Skeletal muscle tissue (tissue), 4 donors: ENCODE data around the gene CCNDBP1. TPM values are rescaled to one million over a fixed set of nuclear protein-coding genes. Genes with fewer than 3 reads are reported as not detected.

Experiments
- H3K27ac ChIP-seq: one replicate; pipeline ENCODE4 v1.7.0; 2013; ENCODE audit warnings: mild to moderate bottlenecking, low read depth, low read length, inconsistent platforms
- H3K27me3 ChIP-seq, 3 donors: one replicate each; pipeline ENCODE4 v1.7.0; 2013; ENCODE audit warnings: low read length in 3 of 3; ENCODE audit not compliant: control insufficient read depth in 3 of 3, insufficient read depth in 3 of 3
- H3K36me3 ChIP-seq, 3 donors: one replicate each; pipeline ENCODE4 v1.7.0; 2013; ENCODE audit warnings: low read length in 3 of 3; ENCODE audit not compliant: control insufficient read depth in 3 of 3, insufficient read depth in 3 of 3
- H3K4me1 ChIP-seq, 3 donors: one replicate each; pipeline ENCODE4 v1.7.0; 2013; ENCODE audit warnings: low read length in 3 of 3, mild to moderate bottlenecking in 3 of 3; ENCODE audit not compliant: control insufficient read depth in 3 of 3, insufficient read depth in 3 of 3
- H3K4me3 ChIP-seq, 3 donors: one replicate each; pipeline ENCODE4 v1.7.0; 2013; ENCODE audit warnings: low read length in 3 of 3
- H3K9ac ChIP-seq, 3 donors: one replicate each; pipeline ENCODE4 v1.7.0; 2013; ENCODE audit warnings: low read length in 3 of 3, mild to moderate bottlenecking in 3 of 3, moderate library complexity in 2 of 3, low read depth in 1 of 3
- H3K9me3 ChIP-seq, 3 donors: one replicate each; pipeline ENCODE4 v1.7.0; 2013; ENCODE audit warnings: low read length in 3 of 3; ENCODE audit not compliant: control insufficient read depth in 3 of 3
- total RNA-seq: library from RNA; depleted of rRNA; stranded (reverse); fragments of >200 nt; gene quantifications from one replicate; pipeline ENCODE4 v1.2.3, GENCODE V29; 2014
- donor health status: Osteomylitis.

CCNDBP1 gene
- total RNA-seq, 1 donor from 2014 or later: 45.4 TPM

GRCh38 chr15:43206054-43206453 lies 20.9 kb downstream of the CCNDBP1 start:
- H3K27me3 ChIP-seq: peaks cover 0 to 21% (median 21%) of the 10 kb centered on the region in 3 donors

DNA sequence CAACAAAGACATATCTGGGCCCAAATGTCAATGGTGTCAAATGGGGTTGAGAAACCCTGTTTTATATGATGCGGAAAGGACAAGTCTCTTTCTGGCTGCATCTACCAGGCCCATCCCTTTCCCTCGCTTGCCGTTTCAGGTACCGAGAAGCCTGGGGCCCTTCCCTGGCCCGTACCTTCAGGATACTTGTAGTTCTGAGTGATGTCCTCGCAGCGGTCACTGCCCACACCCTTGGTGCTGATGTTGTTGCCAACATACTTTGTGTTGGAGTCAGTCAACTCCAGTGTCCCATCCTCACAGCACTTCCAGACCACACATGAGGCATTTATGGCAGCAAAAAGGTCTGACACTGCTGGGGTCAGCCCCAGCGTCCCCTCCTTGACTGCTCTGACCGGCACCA lies 21.8 kb downstream of the CCNDBP1 start:
- Histone ChIP-seq H3K36me3 (no peaks in the 10 kb centered on the region), H3K9ac (no peak overlapping the region), H3K27me3 (peaks cover 0 to 26% (median 21%) of the 10 kb centered on the region in 3 donors)

More at GRCh38 chr15:43206054-43206453, 20.9 kb downstream of the CCNDBP1 start:
- Histone ChIP-seq H3K4me3 (no peak overlapping the region), H3K9ac (no peak overlapping the region), H3K27ac (no peak overlapping the region), H3K36me3 (no peaks in the 10 kb centered on the region), H3K4me1 (peaks cover 0 to 7% (median 5%) of the 10 kb centered on the region in 3 donors), H3K9me3 (no peaks in the 10 kb centered on the region)

DNA sequence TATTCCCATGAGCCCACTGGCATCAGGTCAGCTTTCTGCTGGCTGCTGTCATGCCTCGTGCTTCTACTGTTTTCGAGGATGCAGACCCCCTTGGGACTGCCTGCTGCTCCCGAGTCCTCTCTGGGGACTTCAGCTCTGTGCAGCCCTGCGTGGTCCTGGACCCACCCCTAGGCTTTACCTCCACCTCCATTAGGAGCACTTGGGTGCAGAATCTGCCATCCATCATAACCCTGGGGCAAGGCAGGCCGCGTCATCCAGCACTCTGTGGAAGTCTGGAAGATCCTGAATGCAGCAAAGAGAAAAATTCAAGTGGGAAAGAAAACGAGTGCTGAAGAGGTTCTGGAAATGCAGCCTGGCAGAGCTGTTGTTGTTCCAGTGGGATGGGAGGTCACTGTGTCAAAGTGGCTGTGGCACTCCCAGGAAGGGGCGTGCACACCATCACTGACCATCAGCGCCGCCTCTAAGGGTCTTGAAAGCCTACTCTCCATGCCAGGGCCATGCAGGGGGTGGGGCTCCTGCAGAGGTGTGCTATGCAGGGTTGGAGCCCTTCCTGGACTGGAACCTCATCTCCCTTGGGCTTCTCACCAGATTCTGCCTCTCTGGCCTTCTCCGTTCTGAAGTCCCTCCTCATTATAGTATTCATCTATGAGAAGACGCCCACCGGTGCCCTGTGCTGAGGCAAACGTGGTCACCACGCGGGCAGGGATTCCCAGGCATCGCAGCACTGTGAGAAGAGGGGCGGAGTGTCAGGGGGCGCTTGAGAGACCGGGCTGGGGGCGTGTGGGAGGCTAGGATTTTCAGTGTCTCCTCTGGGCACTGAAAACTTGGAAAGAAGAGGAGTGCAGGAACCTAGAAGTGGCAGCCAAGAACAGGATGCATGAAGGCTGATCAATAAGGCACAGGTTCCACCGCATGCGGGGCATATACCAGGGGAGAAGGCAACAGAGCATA lies 23.1 kb downstream of the CCNDBP1 start:
- Histone ChIP-seq H3K27me3 (peaks cover 0 to 26% (median 21%) of the 10 kb centered on the region in 3 donors), H3K9ac (no peak overlapping the region), H3K9me3 (no peaks in the 10 kb centered on the region), H3K4me1 (peaks cover 0 to 7% (median 5%) of the 10 kb centered on the region in 3 donors), H3K36me3 (no peaks in the 10 kb centered on the region), H3K27ac (no peak overlapping the region), H3K4me3 (no peak overlapping the region)

More for the DNA sequence above, 21.8 kb downstream of the CCNDBP1 start:
- Histone ChIP-seq H3K4me1 (peaks cover 0 to 7% (median 5%) of the 10 kb centered on the region in 3 donors), H3K9me3 (no peaks in the 10 kb centered on the region), H3K4me3 (no peak overlapping the region), H3K27ac (no peak overlapping the region)

- Histone ChIP-seq H3K4me3 (no peak overlapping the region), H3K27ac (no peak overlapping the region), H3K9me3 (no peaks in the 10 kb centered on the region), H3K9ac (no peak overlapping the region), H3K4me1 (peaks cover 0 to under 1% (median under 1%) of the 10 kb centered on the region in 3 donors), H3K36me3 (no peaks in the 10 kb centered on the region), H3K27me3 (peaks cover 0 to 26% (median 21%) of the 10 kb centered on the region in 3 donors)
Measured at GRCh38 chr15:43209059-43209824, 24.0 kb downstream of the CCNDBP1 start.

DNA sequence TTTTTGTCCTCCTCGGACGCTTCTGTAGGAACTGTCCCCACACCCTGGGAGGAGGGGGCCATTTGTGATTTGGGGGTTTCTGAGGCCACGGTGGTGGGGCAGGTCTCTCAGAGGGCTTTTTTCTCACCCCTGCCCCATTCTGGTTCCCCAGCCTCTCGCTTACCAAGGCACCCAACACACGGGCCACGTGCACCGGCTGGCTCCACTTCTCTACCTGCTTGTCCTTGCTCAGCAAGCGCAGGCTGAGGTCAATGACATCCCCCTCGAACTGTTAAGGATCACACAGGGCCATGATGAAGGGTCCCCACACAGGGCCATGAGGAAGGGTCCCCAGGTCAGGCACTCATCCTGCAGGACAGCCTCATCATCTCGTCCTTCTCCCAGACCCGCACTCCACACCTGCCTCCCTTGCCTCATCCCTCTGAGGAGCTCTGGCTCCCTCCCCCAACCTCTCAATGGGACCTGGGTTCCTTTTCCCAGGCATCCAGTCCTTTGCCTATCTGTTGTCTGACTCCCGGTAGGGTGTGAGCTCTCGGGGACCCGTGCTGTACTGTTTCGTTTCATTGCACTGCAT lies 25.1 kb downstream of the CCNDBP1 start:
- Histone ChIP-seq H3K27me3 (peaks cover 0 to 26% (median 21%) of the 10 kb centered on the region in 3 donors), H3K9me3 (no peaks in the 10 kb centered on the region), H3K4me1 (peaks cover 0 to 2% (median 0%) of the 10 kb centered on the region in 3 donors), H3K4me3 (no peak overlapping the region), H3K36me3 (no peaks in the 10 kb centered on the region), H3K9ac (no peak overlapping the region), H3K27ac (no peak overlapping the region)

DNA sequence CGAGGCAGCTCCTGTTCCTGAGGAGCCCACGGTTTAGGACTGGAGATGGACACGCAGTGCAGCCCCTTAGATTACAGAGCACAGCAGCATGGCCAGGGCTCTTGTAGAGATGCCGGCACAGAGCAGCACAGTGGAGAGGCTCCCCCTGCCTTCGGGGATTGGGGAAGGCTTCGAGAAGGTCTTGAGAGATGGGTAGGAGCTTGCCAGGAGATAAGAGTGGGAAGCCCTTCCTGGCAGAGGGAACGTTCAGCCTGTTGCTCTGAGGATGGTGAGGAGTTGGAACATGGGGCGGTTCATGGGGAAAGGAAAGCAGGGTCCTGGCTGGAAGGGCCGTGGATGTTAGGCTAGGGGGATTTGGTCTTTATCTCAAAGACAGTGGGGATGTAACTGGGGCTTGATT lies 25.6 kb downstream of the CCNDBP1 start:
- Histone ChIP-seq H3K4me1 (peaks cover 0 to 2% (median 0%) of the 10 kb centered on the region in 3 donors), H3K9ac (no peak overlapping the region), H3K9me3 (no peaks in the 10 kb centered on the region), H3K4me3 (no peak overlapping the region), H3K36me3 (no peaks in the 10 kb centered on the region), H3K27me3 (peaks cover 0 to 26% (median 21%) of the 10 kb centered on the region in 3 donors), H3K27ac (no peak overlapping the region)

DNA sequence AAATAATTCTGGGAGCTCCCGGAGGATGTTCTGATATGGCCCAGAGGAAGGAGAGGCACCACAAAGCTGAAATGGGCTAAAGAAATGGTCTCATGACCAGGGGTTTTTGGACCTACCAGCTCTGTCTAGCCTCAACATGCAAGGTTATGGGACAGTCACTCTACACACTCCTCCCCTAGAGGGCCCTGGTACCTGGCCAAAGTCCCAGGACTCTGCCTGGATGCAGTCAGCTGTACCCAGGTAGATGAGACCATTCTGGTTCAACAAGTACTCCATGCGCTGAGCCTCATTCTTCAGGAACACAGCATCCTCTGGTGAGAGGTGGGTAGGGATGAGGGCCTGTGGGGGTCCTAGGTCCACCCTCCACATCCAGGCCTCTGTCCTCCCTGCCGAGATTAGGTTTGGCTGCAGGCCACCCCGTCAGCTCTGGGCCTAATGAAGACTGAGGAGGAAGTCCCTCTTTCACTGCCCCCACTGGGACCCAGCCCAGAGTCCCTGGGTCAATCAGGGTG lies 26.1 kb downstream of the CCNDBP1 start:
- Histone ChIP-seq H3K4me1 (peaks cover 0 to 2% (median 0%) of the 10 kb centered on the region in 3 donors), H3K9ac (no peak overlapping the region), H3K36me3 (no peaks in the 10 kb centered on the region), H3K27ac (no peak overlapping the region), H3K9me3 (no peaks in the 10 kb centered on the region), H3K4me3 (no peak overlapping the region), H3K27me3 (peaks cover 0 to 26% (median 21%) of the 10 kb centered on the region in 3 donors)

GRCh38 chr15:43212299-43212698 lies 27.1 kb downstream of the CCNDBP1 start:
- Histone ChIP-seq H3K36me3 (no peaks in the 10 kb centered on the region), H3K4me1 (peaks cover 0 to 2% (median 0%) of the 10 kb centered on the region in 3 donors), H3K9ac (no peak overlapping the region), H3K27me3 (peaks cover 0 to 26% (median 19%) of the 10 kb centered on the region in 3 donors), H3K27ac (no peak overlapping the region), H3K4me3 (no peak overlapping the region), H3K9me3 (no peaks in the 10 kb centered on the region)

- H3K4me1 ChIP-seq: peaks cover 0 to 2% (median 0%) of the 10 kb centered on the region in 3 donors
- no peaks in the 10 kb centered on the region for H3K9me3 ChIP-seq
- H3K27me3 ChIP-seq: peaks cover 0 to 26% (median 17%) of the 10 kb centered on the region in 3 donors
- H3K4me3 ChIP-seq: no peak overlapping the region
- H3K27ac ChIP-seq: no peak overlapping the region
- H3K9ac ChIP-seq: no peak overlapping the region
- H3K36me3 ChIP-seq: no peaks in the 10 kb centered on the region
Measured at GRCh38 chr15:43212951-43213350, 27.7 kb downstream of the CCNDBP1 start.
